ENCODE results near the gene SUSD1. TPM values are rescaled to one million over a fixed set of nuclear protein-coding genes. Genes with fewer than 3 reads are reported as not detected.

Gene SUSD1
- total and polyA plus RNA-seq, 7 donors, result 0.42 to 3.4 (median 1.7) TPM

DNA sequence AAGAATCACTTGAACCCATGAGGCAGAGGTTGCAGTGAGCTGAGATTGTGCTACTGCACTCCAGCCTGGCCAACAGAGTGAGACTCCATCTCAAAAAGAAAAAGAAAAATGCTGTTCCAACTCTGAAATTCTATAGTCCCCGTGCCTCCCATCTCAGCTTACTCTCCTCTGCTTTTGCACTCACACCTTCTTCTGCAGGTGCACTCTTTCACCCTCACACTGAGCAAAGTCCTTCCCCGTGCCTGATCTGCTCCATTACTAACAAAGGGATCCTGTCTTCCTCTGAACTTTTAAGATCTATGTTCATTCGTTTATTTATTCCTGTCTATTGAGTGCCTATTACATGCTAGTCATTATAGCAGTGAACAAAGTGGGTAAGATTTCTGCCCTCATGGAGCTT is 47.8 kb downstream of the SUSD1 start:
- DNase-seq (no peak), ATAC-seq (no peak)
- H3K9me3 ChIP-seq, result no peaks in the 10 kb centered on the region
- H3K27me3 ChIP-seq (ENCODE audit: insufficient read depth in 3 of 3, low read length in 2 of 3), result no peaks in the 10 kb centered on the region
- intact Hi-C loops (cut with DNase I), result no loop called here
- no peaks in the 10 kb centered on the region for H3K36me3 ChIP-seq (ENCODE audit: insufficient read depth in 1 of 2, low read depth in 1 of 2)
- TF ChIP-seq, protein P1, sequence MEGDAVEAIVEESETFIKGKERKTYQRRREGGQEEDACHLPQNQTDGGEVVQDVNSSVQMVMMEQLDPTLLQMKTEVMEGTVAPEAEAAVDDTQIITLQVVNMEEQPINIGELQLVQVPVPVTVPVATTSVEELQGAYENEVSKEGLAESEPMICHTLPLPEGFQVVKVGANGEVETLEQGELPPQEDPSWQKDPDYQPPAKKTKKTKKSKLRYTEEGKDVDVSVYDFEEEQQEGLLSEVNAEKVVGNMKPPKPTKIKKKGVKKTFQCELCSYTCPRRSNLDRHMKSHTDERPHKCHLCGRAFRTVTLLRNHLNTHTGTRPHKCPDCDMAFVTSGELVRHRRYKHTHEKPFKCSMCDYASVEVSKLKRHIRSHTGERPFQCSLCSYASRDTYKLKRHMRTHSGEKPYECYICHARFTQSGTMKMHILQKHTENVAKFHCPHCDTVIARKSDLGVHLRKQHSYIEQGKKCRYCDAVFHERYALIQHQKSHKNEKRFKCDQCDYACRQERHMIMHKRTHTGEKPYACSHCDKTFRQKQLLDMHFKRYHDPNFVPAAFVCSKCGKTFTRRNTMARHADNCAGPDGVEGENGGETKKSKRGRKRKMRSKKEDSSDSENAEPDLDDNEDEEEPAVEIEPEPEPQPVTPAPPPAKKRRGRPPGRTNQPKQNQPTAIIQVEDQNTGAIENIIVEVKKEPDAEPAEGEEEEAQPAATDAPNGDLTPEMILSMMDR (IDR thresholded peaks at IDR 0.05), result no peak
- 91 to 94% (median 91%) methylated on average over 3 of the region's 3 CpGs for WGBS, 3 donors
- no peak overlapping the region for H3K4me3 ChIP-seq
- no peaks in the 10 kb centered on the region for H3K4me1 ChIP-seq
- no peak overlapping the region for H3K27ac ChIP-seq

GRCh38 chr9:112125951-112126388 is 49.1 kb downstream of the SUSD1 start:
- H3K27ac ChIP-seq, result no peak overlapping the region
- no peak for DNase-seq
- 57 to 78% (median 70%) methylated on average over 1 of the region's 1 CpG for WGBS, 3 donors
- no peaks in the 10 kb centered on the region for H3K27me3 ChIP-seq (ENCODE audit: insufficient read depth in 3 of 3, low read length in 2 of 3)
- no peak for ATAC-seq
- H3K36me3 ChIP-seq (ENCODE audit: insufficient read depth in 1 of 2, low read depth in 1 of 2), result no peaks in the 10 kb centered on the region
- TF ChIP-seq, protein P1 (IDR thresholded peaks at IDR 0.05), result no peak
- no peak overlapping the region for H3K4me3 ChIP-seq
- no peaks in the 10 kb centered on the region for H3K4me1 ChIP-seq
- intact Hi-C loops (cut with DNase I), result no loop called here
- H3K9me3 ChIP-seq, result no peaks in the 10 kb centered on the region

DNA sequence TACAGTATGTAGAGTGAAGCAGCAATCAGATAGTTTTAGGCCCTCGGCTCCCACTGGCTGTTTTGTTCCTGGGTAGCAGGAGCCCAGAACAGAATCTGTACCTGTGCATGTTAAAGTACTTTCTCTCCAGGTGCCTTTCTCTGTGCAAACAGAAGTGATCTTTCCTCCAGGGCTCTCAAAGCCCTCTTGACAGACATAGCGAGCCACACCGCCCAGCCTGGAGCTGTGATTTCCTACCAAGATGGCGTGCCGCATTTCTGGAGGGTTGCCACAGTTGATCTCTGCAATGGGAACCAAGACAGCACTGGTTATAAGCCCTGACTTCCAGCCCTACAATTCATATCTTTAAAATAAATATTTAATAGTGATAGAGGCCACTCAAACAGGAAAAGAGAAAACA is 50.9 kb downstream of the SUSD1 start:
- WGBS, 3 donors, result 94 to 98% (median 97%) methylated on average over 5 of the region's 5 CpGs
- H3K9me3 ChIP-seq, result no peaks in the 10 kb centered on the region
- intact Hi-C loops (cut with DNase I), result no loop called here
- DNase-seq (no peak), ATAC-seq (no peak)
- no peaks in the 10 kb centered on the region for H3K4me1 ChIP-seq
- H3K4me3 ChIP-seq, result no peak overlapping the region
- H3K27ac ChIP-seq, result no peak overlapping the region
- no peaks in the 10 kb centered on the region for H3K36me3 ChIP-seq (ENCODE audit: insufficient read depth in 1 of 2, low read depth in 1 of 2)
- H3K27me3 ChIP-seq (ENCODE audit: insufficient read depth in 3 of 3, low read length in 2 of 3), result no peaks in the 10 kb centered on the region
- TF ChIP-seq, protein P1 (IDR thresholded peaks at IDR 0.05), result no peak

DNA sequence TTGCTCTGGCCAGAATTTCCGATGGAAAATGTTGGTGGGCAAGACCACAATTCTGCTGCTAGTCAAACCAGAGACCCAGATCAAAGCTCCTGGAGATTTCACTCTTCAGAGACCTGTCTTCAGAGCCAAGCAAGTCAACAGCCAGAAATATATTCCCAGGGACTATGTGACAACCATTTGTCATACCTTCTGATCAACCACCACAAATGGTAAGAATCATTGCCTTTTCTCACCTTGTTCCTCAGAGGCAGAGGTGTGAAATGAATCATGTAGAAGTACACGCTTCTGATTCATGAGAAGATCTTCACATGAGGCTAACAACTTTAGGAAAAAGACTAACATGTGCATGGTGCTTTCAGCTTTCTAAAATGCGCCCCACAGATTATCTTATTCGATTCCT is 53.5 kb downstream of the SUSD1 start:
- TF ChIP-seq, protein P1 (IDR thresholded peaks at IDR 0.05), result no peak
- no peaks in the 10 kb centered on the region for H3K36me3 ChIP-seq (ENCODE audit: insufficient read depth in 1 of 2, low read depth in 1 of 2)
- H3K27me3 ChIP-seq (ENCODE audit: insufficient read depth in 3 of 3, low read length in 2 of 3), result no peaks in the 10 kb centered on the region
- H3K4me3 ChIP-seq, result no peak overlapping the region
- ATAC-seq (no peak), DNase-seq (no peak)
- no peaks in the 10 kb centered on the region for H3K9me3 ChIP-seq
- 92 to 95% (median 93%) methylated on average over 4 of the region's 4 CpGs for WGBS, 3 donors
- intact Hi-C loops (cut with DNase I), result no loop called here
- H3K4me1 ChIP-seq, result no peaks in the 10 kb centered on the region
- no peak overlapping the region for H3K27ac ChIP-seq

DNA sequence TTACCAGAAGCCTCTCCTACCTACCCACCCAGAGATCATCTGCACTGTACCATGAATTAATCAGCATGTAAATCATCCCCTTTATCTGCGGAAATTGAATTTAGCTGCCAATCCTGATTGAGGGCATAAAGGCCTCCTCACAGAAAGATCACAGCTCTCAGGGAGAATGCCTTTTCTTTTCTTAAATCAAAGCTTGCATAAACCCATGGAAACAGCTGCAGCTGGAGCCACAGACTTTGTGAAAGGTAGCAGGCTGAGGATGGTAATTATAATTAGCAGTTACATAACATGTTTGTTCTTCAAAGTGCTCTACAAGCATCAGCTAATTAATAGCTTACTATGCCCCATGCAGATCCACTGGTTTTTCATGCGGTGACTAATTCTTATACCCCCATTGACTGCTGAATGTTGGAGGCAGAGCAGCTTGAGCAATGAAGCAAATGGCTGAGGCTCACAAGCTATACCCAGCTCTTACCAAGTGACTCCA is 54.6 kb downstream of the SUSD1 start:
- no peak overlapping the region for H3K4me3 ChIP-seq
- H3K27me3 ChIP-seq (ENCODE audit: insufficient read depth in 3 of 3, low read length in 2 of 3), result no peaks in the 10 kb centered on the region
- TF ChIP-seq, protein P1 (IDR thresholded peaks at IDR 0.05), result no peak
- DNase-seq (no peak), ATAC-seq (no peak)
- WGBS, 3 donors, result 62 to 83% (median 71%) methylated on average over 2 of the region's 2 CpGs
- H3K4me1 ChIP-seq, result no peaks in the 10 kb centered on the region
- intact Hi-C loops (cut with DNase I), result no loop called here
- no peaks in the 10 kb centered on the region for H3K9me3 ChIP-seq
- no peaks in the 10 kb centered on the region for H3K36me3 ChIP-seq (ENCODE audit: insufficient read depth in 1 of 2, low read depth in 1 of 2)
- no peak overlapping the region for H3K27ac ChIP-seq
